ENCODE measurements around the gene RIIAD1.

DNA sequence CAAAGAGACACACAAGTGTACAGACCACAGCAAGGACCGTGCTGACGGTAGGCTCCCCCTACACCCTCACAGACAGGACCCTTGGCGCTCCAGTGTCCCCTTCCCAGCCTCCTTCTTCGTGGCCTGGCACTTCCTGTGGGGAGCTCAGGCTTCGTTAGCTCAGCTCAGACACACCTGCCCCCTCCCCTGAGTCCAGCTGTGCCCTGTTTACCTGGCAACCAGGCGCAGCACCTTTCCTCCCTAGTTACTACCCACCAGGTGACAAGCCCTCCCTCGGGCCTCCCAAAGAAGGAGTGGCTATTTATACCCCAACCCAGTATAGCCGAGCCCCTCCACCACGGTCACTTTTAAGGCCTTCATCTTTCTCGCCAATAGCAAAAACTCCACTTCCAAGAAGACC, 9.4 kb upstream of the RIIAD1 start:
- TF ChIP-seq EP300 (IDR thresholded peaks at IDR 0.05) (no peak), CTCF (IDR thresholded peaks at IDR 0.05) (no peak), POLR2AphosphoS5 (IDR thresholded peaks at IDR 0.05) (no peak)

Data from gastroesophageal sphincter (tissue), 3 donors.